HFFc6 (cell line): ENCODE measurements around the gene ZNF777. TPM values are rescaled to one million over a fixed set of nuclear protein-coding genes. Genes with fewer than 3 reads are reported as not detected.

Experiments used
- DNase-seq: peaks from one replicate; pipeline ENCODE4 v3.0.0-alpha.2; 2018
- H3K27ac Mint-ChIP-seq: 2 replicates; pipeline ENCODE4 v1.8.0; 2020; ENCODE audit warnings: mild to moderate bottlenecking, mixed read lengths
- H3K27me3 Mint-ChIP-seq: 2 replicates; pipeline ENCODE4 v1.8.0; 2021; ENCODE audit warnings: mild to moderate bottlenecking, moderate library complexity, mixed read lengths; ENCODE audit not compliant: insufficient read depth
- H3K36me3 Mint-ChIP-seq: 2 replicates; pipeline ENCODE4 v1.8.0; 2021; ENCODE audit warnings: low read depth, mixed read lengths
- H3K4me1 Mint-ChIP-seq: 2 replicates; pipeline ENCODE4 v1.8.0; 2020; ENCODE audit warnings: low read depth, mixed read lengths
- H3K4me3 Mint-ChIP-seq: 2 replicates; pipeline ENCODE4 v1.8.0; 2020; ENCODE audit warnings: mild to moderate bottlenecking, moderate library complexity, mixed read lengths
- H3K9me3 Mint-ChIP-seq: 2 replicates; pipeline ENCODE4 v1.8.0; 2020; ENCODE audit warnings: mild to moderate bottlenecking, mixed read lengths
- CTCF ChIP-seq: fragments of 200-600 bp; sonication (generic); IDR thresholded peaks from 2 replicates; pipeline ENCODE4 v1.5.0; 2021; ENCODE audit warnings: antibody characterized with exemption, mild to moderate bottlenecking
- total RNA-seq, 6 experiments: library from RNA; stranded (reverse); fragmentation: NEBNext Ultra II Directional; extraction: Animal tissue kit (Norgen Biotek cat#: 25700); gene quantifications; 2 replicates in 1 of 6; 3 replicates in 5 of 6; pipeline ENCODE4 v1.2.3, GENCODE V29; 2021

ZNF777 gene
- total RNA-seq, 6 experiments from 2014 or later: 13.6 to 16.7 (median 15.2) TPM

GRCh38 chr7:149436358-149436757 is 24.5 kb downstream of the ZNF777 start:
- Mint-ChIP-seq H3K4me3 (no peak overlapping the region), H3K4me1 (0 out of 2 replicates have a peak, but pooled peaks cover 6% of the 10 kb centered on the region), H3K9me3 (no peaks in the 10 kb centered on the region), H3K27me3 (no peaks in the 10 kb centered on the region; the same call in 1 of the 2 replicates), H3K36me3 (peaks cover 35% of the 10 kb centered on the region), H3K27ac (no peak overlapping the region)
- DNase-seq: no peak
- no peak for TF ChIP-seq CTCF

- H3K27me3 Mint-ChIP-seq: no peaks in the 10 kb centered on the region; the same call in 1 of the 2 replicates
- no peak for DNase-seq
- H3K4me3 Mint-ChIP-seq: no peak overlapping the region
- H3K36me3 Mint-ChIP-seq: peaks cover 39% of the 10 kb centered on the region
- 0 out of 2 replicates have a peak, but pooled peaks cover 6% of the 10 kb centered on the region for H3K4me1 Mint-ChIP-seq
- H3K9me3 Mint-ChIP-seq: no peaks in the 10 kb centered on the region
- H3K27ac Mint-ChIP-seq: no peak overlapping the region
- TF ChIP-seq CTCF: no peak
These were observed 27.7 kb downstream of the ZNF777 start for GRCh38 chr7:149433124-149433523.

- Mint-ChIP-seq H3K9me3 (no peaks in the 10 kb centered on the region), H3K36me3 (peaks cover 36% of the 10 kb centered on the region), H3K27ac (no peak overlapping the region), H3K27me3 (no peaks in the 10 kb centered on the region; the same call in 1 of the 2 replicates), H3K4me1 (0 out of 2 replicates have a peak, but pooled peaks cover 2% of the 10 kb centered on the region), H3K4me3 (no peak overlapping the region)
- no peak for TF ChIP-seq CTCF
- no peak for DNase-seq
These were observed 28.7 kb downstream of the ZNF777 start for GRCh38 chr7:149432121-149432691.

- peaks cover 31% of the 10 kb centered on the region for H3K36me3 Mint-ChIP-seq
- no peak overlapping the region for H3K4me3 Mint-ChIP-seq
- H3K27me3 Mint-ChIP-seq: no peaks in the 10 kb centered on the region; the same call in 1 of the 2 replicates
- TF ChIP-seq CTCF: no peak
- no peaks in the 10 kb centered on the region for H3K4me1 Mint-ChIP-seq
- no peaks in the 10 kb centered on the region for H3K9me3 Mint-ChIP-seq
- H3K27ac Mint-ChIP-seq: no peak overlapping the region
- DNase-seq: no peak
These were observed 29.3 kb downstream of the ZNF777 start for GRCh38 chr7:149431486-149432120.

DNA sequence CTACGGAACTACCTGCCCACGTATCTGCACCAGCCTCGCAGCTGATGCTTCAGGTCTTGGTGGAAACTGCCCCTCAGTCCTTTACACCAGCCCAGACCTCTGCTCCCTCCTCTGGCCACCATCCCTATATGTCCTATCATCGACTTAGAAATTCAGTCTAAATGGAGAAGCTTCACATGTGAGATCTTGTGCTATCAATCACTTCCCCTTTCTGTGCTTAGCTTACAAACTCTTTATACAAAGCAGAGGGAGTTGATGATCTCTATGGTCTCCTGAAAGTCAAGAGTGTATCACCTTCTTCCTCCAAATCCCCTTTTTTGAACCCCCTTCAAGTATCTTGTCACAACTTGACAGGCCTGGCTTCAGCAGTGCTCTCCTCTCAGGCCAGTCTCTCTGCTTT is 30.7 kb downstream of the ZNF777 start:
- Mint-ChIP-seq H3K27ac (no peak overlapping the region), H3K9me3 (no peaks in the 10 kb centered on the region), H3K27me3 (no peaks in the 10 kb centered on the region; the same call in 1 of the 2 replicates), H3K4me3 (no peak overlapping the region), H3K4me1 (no peaks in the 10 kb centered on the region), H3K36me3 (peaks cover 24% of the 10 kb centered on the region)
- TF ChIP-seq CTCF: no peak
- no peak for DNase-seq
